H9 (cell line): ENCODE measurements around the gene CTIF. TPM values are rescaled to one million over a fixed set of nuclear protein-coding genes. Genes with fewer than 3 reads are reported as not detected.

Experiments
- DNase-seq: peaks from one replicate; pipeline ENCODE4 v3.0.0-alpha.2; 2017
- H2AFZ ChIP-seq: one replicate; pipeline ENCODE4 v1.6.1; 2013; ENCODE audit warnings: mild to moderate bottlenecking, low read length, control low read depth, moderate library complexity
- H2AK5ac ChIP-seq: 2 replicates; pipeline ENCODE4 v1.6.1; 2013; ENCODE audit warnings: low read length, control low read depth, mixed read lengths; ENCODE audit not compliant: insufficient read length
- H2BK120ac ChIP-seq: one replicate; pipeline ENCODE4 v1.6.1; 2013; ENCODE audit warnings: low read depth, mild to moderate bottlenecking, low read length, control low read depth, inconsistent platforms; ENCODE audit not compliant: poor library complexity, severe bottlenecking
- H2BK12ac ChIP-seq: 2 replicates; pipeline ENCODE4 v1.6.1; 2013; ENCODE audit warnings: low read length, control low read depth, mixed read lengths, low read depth; ENCODE audit not compliant: insufficient read length
- H2BK15ac ChIP-seq: 2 replicates; pipeline ENCODE4 v1.6.1; 2013; ENCODE audit warnings: low read depth, low read length, control low read depth
- H2BK20ac ChIP-seq: one replicate; pipeline ENCODE4 v1.6.1; 2013; ENCODE audit warnings: low read depth, mild to moderate bottlenecking, low read length, control low read depth, inconsistent platforms; ENCODE audit not compliant: poor library complexity, severe bottlenecking
- H2BK5ac ChIP-seq: 2 replicates; pipeline ENCODE4 v1.6.1; 2013; ENCODE audit warnings: low read length, control low read depth, mixed read lengths; ENCODE audit not compliant: insufficient read length
- H3K14ac ChIP-seq: 2 replicates; pipeline ENCODE4 v1.6.1; 2013; ENCODE audit warnings: low read length, control low read depth; ENCODE audit not compliant: insufficient read depth
- H3K18ac ChIP-seq: 2 replicates; pipeline ENCODE4 v1.6.1; 2013; ENCODE audit warnings: low read depth, mild to moderate bottlenecking, mixed read lengths, low read length, control low read depth; ENCODE audit not compliant: insufficient read length
- H3K23ac ChIP-seq: 2 replicates; pipeline ENCODE4 v1.6.1; 2013; ENCODE audit warnings: low read length, control low read depth, mixed read lengths, low read depth; ENCODE audit not compliant: insufficient read length
- H3K23me2 ChIP-seq: 2 replicates; pipeline ENCODE4 v1.6.1; 2013; ENCODE audit warnings: low read depth, mild to moderate bottlenecking, mixed read lengths, low read length, control low read depth; ENCODE audit not compliant: insufficient read length, poor library complexity, severe bottlenecking
- H3K27ac ChIP-seq: 2 replicates; pipeline ENCODE4 v1.5.1; 2013; ENCODE audit warnings: low read length, control low read depth, mixed read lengths, low read depth; ENCODE audit not compliant: insufficient read length
- H3K27me3 ChIP-seq: 2 replicates; pipeline ENCODE4 v1.6.1; 2013; ENCODE audit warnings: low read length, control low read depth, inconsistent platforms; ENCODE audit not compliant: insufficient read depth
- H3K4ac ChIP-seq: 2 replicates; pipeline ENCODE4 v1.6.1; 2013; ENCODE audit warnings: low read depth, mild to moderate bottlenecking, control low read depth, inconsistent platforms, low read length, moderate library complexity
- H3K4me1 ChIP-seq: 2 replicates; pipeline ENCODE4 v1.6.1; 2013; ENCODE audit warnings: low read length, control low read depth, inconsistent platforms; ENCODE audit not compliant: insufficient read depth
- H3K4me2 ChIP-seq: 2 replicates; pipeline ENCODE4 v1.6.1; 2013; ENCODE audit warnings: low read length, control low read depth, mixed read lengths; ENCODE audit not compliant: insufficient read length, insufficient read depth
- H3K56ac ChIP-seq: 2 replicates; pipeline ENCODE4 v1.6.1; 2013; ENCODE audit warnings: low read depth, mild to moderate bottlenecking, mixed read lengths, low read length, control low read depth; ENCODE audit not compliant: insufficient read length
- H3K79me1 ChIP-seq: 2 replicates; pipeline ENCODE4 v1.6.1; 2013; ENCODE audit warnings: low read depth, mild to moderate bottlenecking, moderate library complexity, low read length, control low read depth, inconsistent platforms; ENCODE audit not compliant: insufficient read depth, poor library complexity, severe bottlenecking
- H3K79me2 ChIP-seq: 2 replicates; pipeline ENCODE4 v1.6.1; 2013; ENCODE audit warnings: low read length, control low read depth, inconsistent platforms; ENCODE audit not compliant: insufficient read depth
- H3K9ac ChIP-seq: 2 replicates; pipeline ENCODE4 v1.6.1; 2013; ENCODE audit warnings: low read length, control low read depth, mixed read lengths; ENCODE audit not compliant: insufficient read length; ENCODE audit errors: extremely low read depth
- H3K9me3 ChIP-seq: one replicate; pipeline ENCODE4 v1.6.1; 2013; ENCODE audit warnings: low read depth, low read length, inconsistent platforms; ENCODE audit not compliant: control insufficient read depth
- H3T11ph ChIP-seq: one replicate; pipeline ENCODE4 v1.6.1; 2013; ENCODE audit warnings: mild to moderate bottlenecking, low read length, control low read depth, inconsistent platforms
- H4K20me1 ChIP-seq: one replicate; pipeline ENCODE4 v1.6.1; 2013; ENCODE audit not compliant: control insufficient read depth, insufficient read length, insufficient read depth
- H4K5ac ChIP-seq: 2 replicates; pipeline ENCODE4 v1.6.1; 2013; ENCODE audit warnings: low read depth, mild to moderate bottlenecking, mixed read lengths, low read length, control low read depth; ENCODE audit not compliant: insufficient read length
- H4K8ac ChIP-seq: replicated peaks from 2 replicates; pipeline ENCODE4 v1.6.1; 2013; ENCODE audit warnings: low read length, control low read depth, mixed read lengths, low read depth; ENCODE audit not compliant: insufficient read length
- H4K91ac ChIP-seq: 2 replicates; pipeline ENCODE4 v1.6.1; 2013; ENCODE audit warnings: low read depth, mild to moderate bottlenecking, moderate library complexity, mixed read lengths, low read length, control low read depth; ENCODE audit not compliant: insufficient read length
- H3K27ac Mint-ChIP-seq, 3 experiments: 2 replicates in 2 of 3; 3 replicates in 1 of 3; pipeline ENCODE4 v1.8.0; 2020 to 2021; ENCODE audit warnings: mixed read lengths in 3 of 3, mild to moderate bottlenecking in 1 of 3, moderate library complexity in 1 of 3
- H3K27me3 Mint-ChIP-seq: 2 replicates; pipeline ENCODE4 v1.8.0; 2021; ENCODE audit warnings: low read depth, mild to moderate bottlenecking, moderate library complexity, mixed read lengths
- H3K36me3 Mint-ChIP-seq, 3 experiments: 2 replicates in 2 of 3; 3 replicates in 1 of 3; pipeline ENCODE4 v1.8.0; 2020 to 2021; ENCODE audit warnings: low read depth in 3 of 3, mixed read lengths in 3 of 3; ENCODE audit not compliant: insufficient read depth in 1 of 3
- H3K4me1 Mint-ChIP-seq, 2 experiments: 2 replicates each; pipeline ENCODE4 v1.8.0; 2020; ENCODE audit warnings: mixed read lengths in 2 of 2
- H3K4me3 Mint-ChIP-seq, 2 experiments: 2 replicates in 1 of 2; 3 replicates in 1 of 2; pipeline ENCODE4 v1.8.0; 2020 to 2021; ENCODE audit warnings: mild to moderate bottlenecking in 2 of 2, mixed read lengths in 2 of 2, moderate library complexity in 1 of 2
- H3K9me3 Mint-ChIP-seq, 2 experiments: 2 replicates in 1 of 2; 3 replicates in 1 of 2; pipeline ENCODE4 v1.8.0; 2020; ENCODE audit warnings: mild to moderate bottlenecking in 2 of 2, mixed read lengths in 2 of 2, moderate library complexity in 1 of 2
- CTCF ChIP-seq: fragments of 200-600 bp; sonication (generic); conservative IDR thresholded peaks from 3 replicates; pipeline ENCODE4 v1.8.0; 2021; ENCODE audit warnings: antibody characterized with exemption, mild to moderate bottlenecking
- WGBS: extraction: QIAGEN DNeasy Blood & Tissue Kit; methylation state at CpG from one replicate; pipeline ENCODE4 v1.1.7; 2013; ENCODE audit warnings: missing lambda C conversion rate, low lambda C conversion rate, mixed read lengths; ENCODE audit not compliant: insufficient read length; ENCODE audit errors: extremely low coverage; 5-methylcytosine and 5-hydroxymethylcytosine counted together
- total RNA-seq: library from RNA; stranded (reverse); gene quantifications from 2 replicates; pipeline ENCODE4 v1.2.1, GENCODE V29; 2021

The CTIF gene
- total RNA-seq, 1 experiment from 2014 or later: 15.8 TPM

GRCh38 chr18:48673853-48674721, 135.3 kb downstream of the CTIF start:
- peaks cover 11 to 20% (median 16%) of the 10 kb centered on the region in 3 experiments for H3K36me3 Mint-ChIP-seq
- no peak overlapping the region for H2BK15ac ChIP-seq
- no peak overlapping the region for H3K23ac ChIP-seq
- no peak overlapping the region for H3K27ac ChIP-seq
- no peak overlapping the region for H3K9ac ChIP-seq
- no peak overlapping the region for H2AK5ac ChIP-seq
- H3K23me2 ChIP-seq: no peaks in the 10 kb centered on the region
- H4K8ac ChIP-seq: no peak overlapping the region
- H2AFZ ChIP-seq: no peak overlapping the region
- H3K27me3 ChIP-seq: no peaks in the 10 kb centered on the region
- H2BK120ac ChIP-seq: no peak overlapping the region
- no peak overlapping the region for H3K56ac ChIP-seq
- H3K79me1 ChIP-seq: no peaks in the 10 kb centered on the region
- no peak overlapping the region for H3K4me3 Mint-ChIP-seq
- H3K14ac ChIP-seq: no peak overlapping the region
- DNase-seq: no peak
- H2BK20ac ChIP-seq: no peak overlapping the region
- H4K91ac ChIP-seq: no peak overlapping the region
- no peaks in the 10 kb centered on the region for H3K9me3 ChIP-seq
- no peaks in the 10 kb centered on the region for H3K27me3 Mint-ChIP-seq
- H3K79me2 ChIP-seq: no peaks in the 10 kb centered on the region
- no peak for TF ChIP-seq CTCF
- H2BK5ac ChIP-seq: no peak overlapping the region
- no peak overlapping the region for H3T11ph ChIP-seq
- WGBS: no CpG with 5 or more reads among the region's 9 CpGs
- H3K4ac ChIP-seq: no peak overlapping the region
- H2BK12ac ChIP-seq: no peak overlapping the region
- H4K5ac ChIP-seq: no peak overlapping the region
- H3K4me1 Mint-ChIP-seq: 0 out of 4 replicates have a peak, but pooled peaks cover 0 to 4% of the 10 kb centered on the region in 2 experiments
- H3K4me1 ChIP-seq: no peaks in the 10 kb centered on the region
- H3K4me2 ChIP-seq: no peak overlapping the region
- no peak overlapping the region for H3K27ac Mint-ChIP-seq
- H3K18ac ChIP-seq: no peak overlapping the region
- no peaks in the 10 kb centered on the region for H4K20me1 ChIP-seq
- H3K9me3 Mint-ChIP-seq: peaks cover 11 to 12% of the 10 kb centered on the region in 2 experiments
